NCI-H2171 treated with DMSO at 0.1 percent for 48 hours (cell line): ENCODE measurements around the gene NTSR1.

ENCODE experiments used
- DNase-seq: peaks from one replicate; lab custom pipeline; 2025; lab: John Stamatoyannopoulos, UW

The NTSR1 gene

GRCh38 chr20:62804021-62804626 is 95.5 kb downstream of the NTSR1 start:
- peak; percentile 19 for DNase-seq

GRCh38 chr20:62804627-62805154 is 96.1 kb downstream of the NTSR1 start, which contains the start of gene OGFR:
Gene OGFR, plus strand, starts transcription at chr20:62804835. Its CDS starts 25 bp downstream, at chr20:62804860.
- peak; percentile 46 for DNase-seq

- DNase-seq = no peak
These were observed 96.6 kb downstream of the NTSR1 start for GRCh38 chr20:62805155-62805710.

GRCh38 chr20:62805711-62806382 is 97.2 kb downstream of the NTSR1 start:
- no peak for DNase-seq

DNA sequence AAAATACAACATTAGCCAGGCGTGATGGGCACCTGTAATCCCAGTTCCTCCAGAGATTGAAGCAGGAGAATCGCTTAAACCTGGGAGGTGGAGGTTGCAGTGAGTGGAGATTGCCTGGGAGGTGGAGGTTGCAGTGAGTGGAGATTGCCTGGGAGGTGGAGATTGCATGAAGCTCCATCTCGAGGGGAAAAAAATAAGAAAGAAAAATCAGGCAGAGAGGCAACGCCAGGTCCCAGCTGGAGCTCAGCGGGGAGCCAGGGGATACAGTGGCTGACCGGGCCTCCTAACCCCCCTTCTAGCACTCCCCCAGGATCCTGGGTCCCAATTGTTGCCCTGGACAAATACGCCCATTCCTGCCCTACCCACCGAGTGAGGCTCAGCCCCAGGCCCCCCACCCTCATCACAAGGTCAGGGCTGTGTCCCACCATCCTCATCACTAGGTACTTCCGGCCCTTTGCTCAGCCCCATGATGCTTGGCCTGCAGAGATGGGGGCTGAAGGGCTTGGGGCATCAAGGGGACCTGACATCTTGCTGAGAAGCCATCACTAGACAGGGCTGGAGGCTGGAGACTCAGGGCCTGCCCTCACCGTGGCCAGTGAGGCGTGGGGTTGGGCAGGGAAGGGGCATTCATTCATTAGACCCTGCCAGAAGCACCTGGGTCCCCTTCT is 97.9 kb downstream of the NTSR1 start:
- no peak for DNase-seq

- no peak for DNase-seq
These were observed 99.0 kb downstream of the NTSR1 start for GRCh38 chr20:62807444-62808210.

DNA sequence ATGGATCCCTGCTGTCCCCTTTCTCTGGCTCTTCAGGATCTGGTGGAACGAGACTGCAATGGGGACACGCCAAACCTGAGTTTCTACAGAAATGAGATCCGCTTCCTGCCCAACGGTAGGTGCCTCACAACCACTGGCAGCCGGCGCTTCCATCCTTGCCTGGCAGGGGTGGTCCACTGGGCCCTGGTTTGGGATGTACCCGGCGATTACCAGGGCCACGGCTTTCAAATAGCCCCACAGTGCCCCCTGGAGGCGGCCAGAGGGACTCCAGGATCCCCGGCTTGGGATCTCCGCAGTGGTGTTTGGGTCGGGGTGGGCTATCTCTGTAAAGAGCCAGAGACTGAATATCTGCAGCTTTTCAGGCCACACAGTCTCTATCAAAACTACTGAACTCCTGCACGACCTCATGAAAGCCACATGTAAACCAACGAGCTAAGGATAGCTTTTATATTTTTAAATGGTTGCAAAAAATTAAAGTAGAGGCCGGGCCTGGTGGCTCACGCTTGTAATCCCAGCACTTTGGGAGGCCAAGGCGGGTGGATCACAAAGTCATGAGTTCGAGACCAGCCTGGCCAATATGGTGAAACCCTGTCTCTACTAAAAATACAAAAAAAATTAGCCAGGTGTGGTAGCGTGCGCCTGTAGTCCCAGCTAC is 99.7 kb downstream of the NTSR1 start:
- peak; percentile 47 for DNase-seq

GRCh38 chr20:62809530-62810428 is 101.1 kb downstream of the NTSR1 start:
- DNase-seq = no peak

DNA sequence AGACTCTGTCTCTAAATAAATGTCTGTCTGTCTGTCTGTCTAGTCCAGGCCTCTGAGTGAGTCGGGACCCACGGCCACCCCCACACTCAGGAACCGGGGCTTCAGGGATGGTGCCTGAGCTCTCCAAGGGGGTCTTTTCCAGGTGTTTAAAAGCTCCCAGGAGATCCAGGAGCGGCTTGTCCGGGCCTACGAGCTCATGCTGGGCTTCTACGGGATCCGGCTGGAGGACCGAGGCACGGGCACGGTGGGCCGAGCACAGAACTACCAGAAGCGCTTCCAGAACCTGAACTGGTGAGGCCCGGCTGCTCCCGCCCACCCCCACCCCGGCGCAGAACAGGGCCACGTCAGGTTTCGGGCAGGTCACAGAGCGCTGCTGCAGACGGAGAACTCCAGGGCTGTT is 102.7 kb downstream of the NTSR1 start:
- DNase-seq = no peak

DNA sequence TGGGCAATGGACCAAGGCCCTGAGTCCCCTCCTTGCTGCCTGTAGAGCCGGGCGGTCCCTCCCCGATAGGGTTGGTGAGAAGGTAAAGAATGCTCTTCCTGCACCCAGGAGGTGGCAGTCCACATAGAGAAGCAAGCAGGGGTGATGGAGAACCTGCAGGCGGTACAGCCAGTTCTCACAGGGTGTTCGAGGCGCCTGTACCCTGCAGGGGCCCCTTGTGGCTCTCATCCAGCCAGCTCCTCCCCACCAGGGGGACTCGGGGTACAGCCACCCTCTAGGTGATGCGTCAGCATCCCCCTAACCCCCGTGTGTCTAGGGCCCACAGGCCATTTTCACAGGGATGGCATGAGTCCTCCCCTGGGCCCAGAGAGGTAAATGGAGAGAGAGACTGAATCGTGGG is 103.1 kb downstream of the NTSR1 start:
- DNase-seq = no peak
